Natural killer cell (primary cell): ENCODE data around the gene SLC35E3. TPM values are rescaled to one million over a fixed set of nuclear protein-coding genes. Genes with fewer than 3 reads are reported as not detected.
A peak's percentile ranks its signal among the peaks of the same experiment; 100 is the strongest.

ENCODE experiments used
- ATAC-seq, 3 donors: fragments of 150-1000 bp in 2 of 3; fragments of 200-7000 bp in 1 of 3; cut with Tn5 transposase; 1 replicate in 1 of 3; 2 replicates in 2 of 3; pipeline ENCODE4 v1.10.0; 2021; ENCODE audit warnings: mild to moderate bottlenecking in 2 of 3, moderate library complexity in 2 of 3
- DNase-seq, 2 donors: peaks; one replicate each; pipeline versions ENCODE4 v3.0.0 to v3.0.0-alpha.2; 2013 to 2021; ENCODE audit warnings: mixed read lengths in 1 of 2
- H3K27ac ChIP-seq: one replicate; pipeline ENCODE4 v1.5.1; 2013; ENCODE audit warnings: mild to moderate bottlenecking, low read length
- H3K27me3 ChIP-seq: one replicate; pipeline ENCODE4 v1.6.1; 2013; ENCODE audit warnings: low read length; ENCODE audit not compliant: control insufficient read depth, insufficient read depth
- H3K36me3 ChIP-seq: one replicate; pipeline ENCODE4 v1.6.1; 2013; ENCODE audit warnings: low read length; ENCODE audit not compliant: control insufficient read depth, insufficient read depth
- H3K4me1 ChIP-seq: one replicate; pipeline ENCODE4 v1.6.1; 2013; ENCODE audit warnings: low read length; ENCODE audit not compliant: control insufficient read depth, insufficient read depth
- H3K4me3 ChIP-seq: one replicate; pipeline ENCODE4 v1.5.1; 2013; ENCODE audit warnings: low read length
- H3K9me3 ChIP-seq: one replicate; pipeline ENCODE4 v1.6.1; 2013; ENCODE audit warnings: low read length; ENCODE audit not compliant: control insufficient read depth, insufficient read depth
- H3K27ac Mint-ChIP-seq, 2 donors: one replicate each; pipeline ENCODE4 v1.8.0; 2022; ENCODE audit warnings: mild to moderate bottlenecking in 2 of 2, mixed read lengths in 2 of 2, moderate library complexity in 1 of 2
- H3K27me3 Mint-ChIP-seq, 2 donors: one replicate each; pipeline ENCODE4 v1.8.0; 2022; ENCODE audit warnings: low read depth in 2 of 2, mixed read lengths in 2 of 2
- H3K36me3 Mint-ChIP-seq: one replicate; pipeline ENCODE4 v1.8.0; 2022; ENCODE audit warnings: mixed read lengths
- H3K4me1 Mint-ChIP-seq, 2 donors: one replicate each; pipeline ENCODE4 v1.8.0; 2022; ENCODE audit warnings: mixed read lengths in 2 of 2
- H3K4me3 Mint-ChIP-seq: one replicate; pipeline ENCODE4 v1.8.0; 2022; ENCODE audit warnings: mild to moderate bottlenecking, moderate library complexity, mixed read lengths
- H3K9me3 Mint-ChIP-seq, 2 donors: one replicate each; pipeline ENCODE4 v1.8.0; 2022; ENCODE audit warnings: mixed read lengths in 2 of 2
- CTCF ChIP-seq: fragments of 200-600 bp; IDR thresholded peaks from one replicate; pipeline ENCODE4 v1.8.0; 2022; ENCODE audit warnings: antibody characterized with exemption
- WGBS: methylation state at CpG from one replicate; pipeline ENCODE4 v1.1.7; 2013; ENCODE audit warnings: missing lambda C conversion rate; ENCODE audit not compliant: insufficient coverage; 5-methylcytosine and 5-hydroxymethylcytosine counted together
- intact Hi-C: fragments of 100-400 bp; cut with micrococcal nuclease; formaldehyde crosslinking; loops from one replicate; pipeline ENCODE4 v1.14.2; 2022
- total RNA-seq, 4 donors: library from RNA; stranded (reverse); fragments of 120-200 nt in 1 of 4; gene quantifications; one replicate each; pipeline versions ENCODE4 v1.2.3 to v1.2.4, GENCODE V29; 2013 to 2022

The SLC35E3 gene
- total RNA-seq, 3 donors from 2014 or later (not counting 1 experiment from before 2014, with no cell fraction given) = 8.3 to 15.3 (median 10.2) TPM

DNA sequence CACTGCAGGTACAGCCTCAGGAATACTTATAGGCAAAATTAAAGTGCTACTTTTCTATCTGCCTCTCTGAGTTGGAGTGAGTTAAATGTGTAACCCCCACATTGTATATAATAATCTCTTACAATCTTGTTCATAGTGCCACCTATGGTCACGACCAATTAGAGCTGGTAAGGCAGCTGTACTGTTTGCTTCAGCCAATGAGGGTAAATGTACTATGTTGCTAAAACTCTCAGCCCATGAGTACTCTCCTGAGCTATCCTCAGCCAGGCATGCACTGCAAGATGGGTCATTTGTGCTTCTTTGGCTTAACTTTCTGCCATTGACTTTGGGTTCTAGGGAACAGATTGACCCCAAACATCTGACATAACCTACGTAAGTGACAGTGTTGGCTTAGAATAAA is 47.0 kb downstream of the SLC35E3 start:
- H3K4me1 Mint-ChIP-seq = peaks cover 4 to 5% of the 10 kb centered on the region in 2 donors
- DNase-seq = peak in 1 of 2 donors; percentile 63
- no peaks in the 10 kb centered on the region for H3K27me3 Mint-ChIP-seq
- no peak overlapping the region for H3K4me3 Mint-ChIP-seq
- peak; percentile 82 to 94 (median 87) for ATAC-seq
- H3K36me3 ChIP-seq = no peaks in the 10 kb centered on the region
- H3K27ac Mint-ChIP-seq = no peak overlapping the region
- no peaks in the 10 kb centered on the region for H3K4me1 ChIP-seq
- no peak overlapping the region for H3K4me3 ChIP-seq
- WGBS = 85% methylated on average over 1 of the region's 2 CpGs
- H3K27ac ChIP-seq = no peak overlapping the region
- TF ChIP-seq CTCF = no peak
- H3K9me3 ChIP-seq = no peaks in the 10 kb centered on the region
- no peaks in the 10 kb centered on the region for H3K9me3 Mint-ChIP-seq
- intact Hi-C loops = no loop called here
- H3K27me3 ChIP-seq = no peaks in the 10 kb centered on the region
- no peaks in the 10 kb centered on the region for H3K36me3 Mint-ChIP-seq

GRCh38 chr12:68793436-68793835 is 47.5 kb downstream of the SLC35E3 start:
- no peaks in the 10 kb centered on the region for H3K36me3 Mint-ChIP-seq
- WGBS = 97% methylated on average over 4 of the region's 4 CpGs
- H3K27me3 Mint-ChIP-seq = no peaks in the 10 kb centered on the region
- Histone ChIP-seq H3K36me3 (no peaks in the 10 kb centered on the region), H3K9me3 (no peaks in the 10 kb centered on the region), H3K27me3 (no peaks in the 10 kb centered on the region), H3K4me1 (no peaks in the 10 kb centered on the region), H3K27ac (no peak overlapping the region), H3K4me3 (no peak overlapping the region)
- DNase-seq (no peak), ATAC-seq (no peak)
- H3K27ac Mint-ChIP-seq = no peak overlapping the region
- no peaks in the 10 kb centered on the region for H3K9me3 Mint-ChIP-seq
- intact Hi-C loops = no loop called here
- no peak overlapping the region for H3K4me3 Mint-ChIP-seq
- TF ChIP-seq CTCF = no peak
- H3K4me1 Mint-ChIP-seq = peaks cover 4 to 5% of the 10 kb centered on the region in 2 donors

DNA sequence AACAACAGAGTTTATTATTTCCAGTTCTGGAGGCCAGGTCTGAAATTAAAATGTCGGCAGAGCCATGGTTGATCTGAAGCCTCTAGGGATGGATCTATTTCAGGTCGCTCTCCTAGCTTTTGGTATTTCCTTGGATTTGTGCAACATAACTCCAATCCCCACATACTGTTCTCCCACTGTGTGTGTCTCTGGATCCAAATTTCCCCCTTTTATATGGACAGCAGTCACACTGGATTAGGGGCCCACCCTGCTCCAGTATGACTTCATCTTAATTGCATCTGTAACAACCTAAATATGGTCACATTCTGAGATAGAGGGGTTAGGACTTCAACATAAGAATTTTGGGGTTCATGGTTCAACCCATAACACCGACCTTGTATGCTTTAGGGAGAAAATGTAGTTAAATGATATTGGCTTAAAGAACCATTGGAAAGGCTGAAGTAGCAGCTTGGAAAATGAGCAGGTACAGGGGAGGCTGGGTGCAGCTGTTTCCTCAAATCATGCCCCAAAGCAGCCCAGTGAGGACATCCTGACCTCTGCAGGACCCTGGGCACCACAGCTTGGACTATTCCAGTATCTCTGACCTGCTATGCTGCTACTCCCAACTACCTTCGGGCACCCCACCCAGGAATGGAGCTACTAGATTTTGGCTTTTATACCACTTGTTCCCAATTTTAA is 48.1 kb downstream of the SLC35E3 start:
- intact Hi-C loops = no loop called here
- no peaks in the 10 kb centered on the region for H3K4me1 ChIP-seq
- Mint-ChIP-seq H3K27me3 (no peaks in the 10 kb centered on the region), H3K27ac (no peak overlapping the region), H3K9me3 (no peaks in the 10 kb centered on the region), H3K36me3 (no peaks in the 10 kb centered on the region), H3K4me1 (peaks cover 4 to 5% of the 10 kb centered on the region in 2 donors), H3K4me3 (no peak overlapping the region)
- ATAC-seq = no peak
- 94% methylated on average over 4 of the region's 4 CpGs for WGBS
- no peak for DNase-seq
- no peak overlapping the region for H3K4me3 ChIP-seq
- no peaks in the 10 kb centered on the region for H3K36me3 ChIP-seq
- H3K27me3 ChIP-seq = no peaks in the 10 kb centered on the region
- no peak overlapping the region for H3K27ac ChIP-seq
- no peak for TF ChIP-seq CTCF
- H3K9me3 ChIP-seq = no peaks in the 10 kb centered on the region
